HL-60/S4 (cell line): ENCODE results near the gene ARAF.

Experiments
- in situ Hi-C: fragments of 300-500 bp; cut with MboI; formaldehyde crosslinking; loops from 2 replicates; pipeline ENCODE4 v1.14.3; 2022; ENCODE audit warnings: low sequenced_read_pairs

ARAF gene

DNA sequence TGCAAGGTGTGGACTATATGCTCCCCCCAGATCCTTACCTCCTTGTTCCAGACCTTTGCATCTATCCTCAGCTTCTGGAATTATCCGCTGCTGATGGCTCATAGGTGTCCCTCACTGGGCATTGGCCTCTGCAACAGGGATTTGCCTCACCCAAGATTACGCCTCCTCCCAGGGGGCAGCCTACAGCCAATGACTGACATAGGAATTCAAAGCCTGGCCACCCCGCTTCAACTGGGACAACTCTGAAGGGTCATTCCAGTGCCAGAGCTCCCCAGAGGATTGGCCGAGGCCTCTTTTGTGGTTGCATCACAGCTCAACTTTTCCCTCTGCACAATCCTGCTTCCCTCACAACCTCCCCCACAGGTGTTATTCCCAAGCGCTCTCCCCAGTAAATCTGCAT is 53.6 kb downstream of the ARAF start:
- in situ Hi-C loops = no loop called here

DNA sequence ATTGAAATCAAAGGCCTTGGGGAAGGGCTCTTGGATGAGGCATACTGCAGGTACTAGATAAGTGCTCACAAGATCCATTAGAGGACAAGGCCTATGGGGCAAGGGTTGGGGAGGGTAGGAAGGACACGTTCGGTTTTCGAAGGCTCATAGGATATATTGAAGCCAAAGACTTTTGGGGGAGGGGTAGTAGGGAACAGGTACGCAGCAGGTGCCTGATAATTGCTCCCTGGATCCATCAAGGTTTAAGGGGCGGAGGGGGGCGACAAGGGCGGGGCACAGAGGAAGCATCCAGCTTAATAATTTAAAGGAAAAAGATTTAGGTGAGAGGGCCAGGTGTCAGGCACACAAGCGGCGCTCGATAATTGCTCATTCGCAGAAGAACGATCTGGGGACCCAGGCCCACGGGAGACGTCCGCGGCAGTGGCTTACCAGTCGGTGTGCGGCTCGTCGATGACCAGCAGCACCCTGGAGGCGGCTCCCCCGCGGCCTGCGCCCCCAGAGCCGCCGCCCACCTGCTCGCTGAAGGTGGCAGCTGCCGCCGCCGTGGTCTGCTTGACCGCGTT is 58.0 kb downstream of the ARAF start:
- in situ Hi-C loops = no loop called here

DNA sequence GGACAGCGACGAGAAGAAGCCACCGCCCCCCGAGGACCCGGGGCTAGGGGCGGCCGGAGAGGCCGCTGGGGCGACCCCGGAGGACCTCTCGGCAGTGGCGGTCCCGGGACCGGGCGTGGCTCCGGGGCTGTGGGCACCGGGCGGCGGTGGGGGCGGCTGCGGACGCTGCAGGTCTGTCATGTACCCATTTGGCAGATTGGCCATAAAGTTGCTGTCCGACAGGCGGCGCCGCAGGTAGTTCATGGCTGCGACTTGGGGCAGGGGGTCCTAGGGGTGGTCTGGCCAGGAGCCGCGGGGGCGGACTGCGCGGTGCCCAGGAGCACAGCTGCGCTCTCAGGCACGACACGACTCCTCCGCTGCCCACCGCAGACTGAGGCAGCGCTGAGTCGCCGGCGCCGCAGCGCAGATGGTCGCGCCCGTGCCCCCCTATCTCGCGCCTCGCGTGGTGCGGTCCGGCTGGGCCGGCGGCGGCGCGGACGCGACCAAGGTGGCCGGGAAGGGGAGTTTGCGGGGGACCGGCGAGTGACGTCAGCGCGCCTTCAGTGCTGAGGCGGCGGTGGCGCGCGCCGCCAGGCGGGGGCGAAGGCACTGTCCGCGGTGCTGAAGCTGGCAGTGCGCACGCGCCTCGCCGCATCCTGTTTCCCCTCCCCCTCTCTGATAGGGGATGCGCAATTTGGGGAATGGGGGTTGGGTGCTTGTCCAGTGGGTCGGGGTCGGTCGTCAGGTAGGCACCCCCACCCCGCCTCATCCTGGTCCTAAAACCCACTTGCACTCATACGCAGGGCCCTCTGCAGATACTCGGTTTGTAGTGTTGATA is 58.7 kb downstream of the ARAF start, which contains the start of gene SYN1:
SYN1 (minus strand) TSS at position 372 of the 817 bp plus-strand sequence; CDS start at position 243, 129 bp downstream.
- in situ Hi-C loops = no loop called here

DNA sequence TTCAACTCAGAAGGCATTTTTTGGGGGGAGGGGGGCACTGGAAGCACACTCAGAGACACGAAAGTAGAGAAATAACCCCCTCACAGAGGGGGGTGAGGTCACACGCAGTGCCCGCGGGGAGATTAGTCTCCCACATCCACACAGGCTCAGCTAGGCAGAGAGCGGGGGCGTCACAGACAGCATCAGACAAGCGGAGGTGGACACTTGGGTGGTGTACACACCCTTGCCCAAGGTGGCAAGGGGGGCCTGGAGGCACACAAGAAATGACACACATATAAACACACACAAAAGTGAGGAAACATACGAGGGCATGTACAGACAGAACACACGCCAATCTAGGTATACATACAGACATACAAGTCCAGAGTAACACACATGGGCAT is 59.3 kb downstream of the ARAF start:
- in situ Hi-C loops = no loop called here
